Measurements from ENCODE around the gene PYDC1. TPM values are rescaled to one million over a fixed set of nuclear protein-coding genes. Genes with fewer than 3 reads are reported as not detected.

PYDC1 gene
- polyA plus RNA-seq, 3 donors, result not detected

DNA sequence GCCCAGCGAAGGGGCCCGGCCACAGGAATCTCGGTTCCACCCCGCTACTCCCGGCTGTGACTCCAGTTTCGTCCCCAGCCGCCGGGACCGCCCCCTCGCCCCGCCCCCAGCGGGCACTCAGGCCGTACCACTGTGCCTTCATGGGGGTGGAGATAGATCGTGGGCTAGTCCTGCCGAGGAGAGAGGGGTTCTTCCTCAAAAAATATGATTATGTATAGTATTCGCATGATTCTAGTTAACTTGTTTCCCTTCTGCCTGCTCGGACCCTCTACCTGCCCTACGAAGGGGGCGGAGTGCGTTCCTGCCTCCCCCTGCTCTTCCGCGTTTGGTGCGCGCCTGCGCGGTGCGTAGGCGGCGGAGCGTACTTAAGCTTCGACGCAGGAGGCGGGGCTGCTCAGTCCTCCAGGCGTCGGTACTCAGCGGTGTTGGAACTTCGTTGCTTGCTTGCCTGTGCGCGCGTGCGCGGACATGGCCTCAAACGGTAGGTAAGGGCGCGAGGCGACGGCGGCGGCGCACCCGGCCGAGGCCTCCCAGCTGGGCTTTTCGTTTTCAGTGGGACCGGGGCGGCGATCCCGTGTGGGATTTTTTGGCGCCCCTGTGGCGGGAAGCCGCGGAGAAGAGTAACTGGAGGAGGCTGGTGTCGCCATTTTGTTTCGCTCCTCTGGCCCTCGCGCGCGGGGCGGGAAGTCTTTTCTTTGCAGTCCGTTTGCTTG, 37.0 kb downstream of the PYDC1 start, which contains the start of gene FUS:
FUS (plus strand) TSS at position 393 of the 713 bp plus-strand sequence; CDS start at position 469, 76 bp downstream.
- Mint-ChIP-seq H3K27me3 (ENCODE audit: low read depth in 3 of 3) (peaks cover 2 to 6% (median 4%) of the 10 kb centered on the region in 3 donors), H3K27ac (peak within 1 kb of the TSS; percentile 97 to 100 (median 99)), H3K36me3 (peaks cover 28 to 29% of the 10 kb centered on the region in 2 donors), H3K4me1 (peaks cover 49% of the 10 kb centered on the region), H3K9me3 (peaks cover 0 to 3% (median 0%) of the 10 kb centered on the region in 7 donors), H3K4me3 (peak within 1 kb of the TSS; percentile 93 to 94)
- Histone ChIP-seq H3K9ac (ENCODE audit: insufficient read depth, low read length, poor library complexity, severe bottlenecking) (peak within 1 kb of the TSS; percentile 89), H3K9me3 (replicated peaks in 1 of 2; ENCODE audit: control insufficient read depth in 1 of 2, insufficient read depth in 1 of 2, low read length in 2 of 2) (no peaks in the 10 kb centered on the region), H3K4me2 (replicated peaks; ENCODE audit: extremely low read depth, low read length, poor library complexity, severe bottlenecking) (peak within 1 kb of the TSS; percentile 99), H3K36me3 (replicated peaks in 1 of 2; ENCODE audit: control insufficient read depth in 1 of 2, insufficient read depth in 2 of 2, low read length in 2 of 2) (peaks cover 26 to 28% of the 10 kb centered on the region in 2 donors), H3K79me2 (ENCODE audit: insufficient read depth, low read length) (peaks cover 61% of the 10 kb centered on the region), H3K27me3 (ENCODE audit: control insufficient read depth in 2 of 2, insufficient read depth in 2 of 2, low read length in 2 of 2) (no peaks in the 10 kb centered on the region), H3K4me1 (ENCODE audit: control insufficient read depth in 1 of 2, insufficient read depth in 2 of 2, low read length in 2 of 2) (peaks cover 36 to 46% of the 10 kb centered on the region in 2 donors), H4K20me1 (ENCODE audit: insufficient read depth, low read length) (peaks cover 49% of the 10 kb centered on the region), H3K27ac (ENCODE audit: low read depth in 1 of 2, low read length in 2 of 2) (peak within 1 kb of the TSS; percentile 88 to 95), H2AFZ (ENCODE audit: insufficient read depth, low read depth, low read length, poor library complexity, severe bottlenecking) (peak within 1 kb of the TSS; percentile 94), H3K4me3 (replicated peaks in 1 of 3; ENCODE audit: low read depth in 2 of 3, low read length in 3 of 3) (peak within 1 kb of the TSS; percentile 71 to 98 (median 95))
- intact Hi-C loops (cut with micrococcal nuclease), result loop anchor here (2.0 to 10.0 kb wide), 3 partner anchors 67 to 265 kb away; partner anchors contain the start of genes ITGAX (in 1 of the 2) and ZNF843 (in 1 of the 2)
- TF ChIP-seq, protein P1, sequence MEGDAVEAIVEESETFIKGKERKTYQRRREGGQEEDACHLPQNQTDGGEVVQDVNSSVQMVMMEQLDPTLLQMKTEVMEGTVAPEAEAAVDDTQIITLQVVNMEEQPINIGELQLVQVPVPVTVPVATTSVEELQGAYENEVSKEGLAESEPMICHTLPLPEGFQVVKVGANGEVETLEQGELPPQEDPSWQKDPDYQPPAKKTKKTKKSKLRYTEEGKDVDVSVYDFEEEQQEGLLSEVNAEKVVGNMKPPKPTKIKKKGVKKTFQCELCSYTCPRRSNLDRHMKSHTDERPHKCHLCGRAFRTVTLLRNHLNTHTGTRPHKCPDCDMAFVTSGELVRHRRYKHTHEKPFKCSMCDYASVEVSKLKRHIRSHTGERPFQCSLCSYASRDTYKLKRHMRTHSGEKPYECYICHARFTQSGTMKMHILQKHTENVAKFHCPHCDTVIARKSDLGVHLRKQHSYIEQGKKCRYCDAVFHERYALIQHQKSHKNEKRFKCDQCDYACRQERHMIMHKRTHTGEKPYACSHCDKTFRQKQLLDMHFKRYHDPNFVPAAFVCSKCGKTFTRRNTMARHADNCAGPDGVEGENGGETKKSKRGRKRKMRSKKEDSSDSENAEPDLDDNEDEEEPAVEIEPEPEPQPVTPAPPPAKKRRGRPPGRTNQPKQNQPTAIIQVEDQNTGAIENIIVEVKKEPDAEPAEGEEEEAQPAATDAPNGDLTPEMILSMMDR (IDR thresholded peaks at IDR 0.05), result no peak
- WGBS (ENCODE audit: insufficient coverage), result under 1% methylated on average over 65 of the region's 69 CpGs
- peak; percentile 91 to 96 (median 94) for DNase-seq

DNA sequence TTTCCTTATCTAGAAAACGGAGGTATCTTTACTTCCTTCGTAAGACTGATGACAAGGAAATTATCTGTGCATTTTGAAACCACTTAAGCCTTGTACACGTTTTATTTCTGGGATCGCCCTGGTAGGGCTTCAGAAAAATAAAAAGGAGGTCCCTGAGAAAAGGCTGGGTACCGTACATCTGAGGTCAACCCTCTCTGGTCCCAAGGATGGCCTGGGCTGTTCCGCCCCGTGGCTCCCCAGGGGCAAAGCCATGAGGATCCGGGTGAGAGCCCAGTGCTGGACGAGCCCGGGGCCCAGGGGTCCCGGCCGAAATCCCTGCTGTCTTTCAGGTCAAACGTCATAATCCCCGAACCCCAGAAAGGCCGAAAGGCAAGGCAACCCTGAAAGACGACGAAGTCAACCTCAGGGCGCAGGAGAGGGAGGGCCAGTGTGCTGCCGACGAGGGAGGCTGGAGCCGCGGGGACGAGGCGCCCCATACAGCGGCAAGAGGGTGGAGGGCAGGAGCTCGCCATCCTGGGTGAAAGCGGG, 37.7 kb downstream of the PYDC1 start:
- peak overlapping the region; percentile 97 to 100 (median 99) for H3K27ac Mint-ChIP-seq
- peak overlapping the region; percentile 89 for H3K9ac ChIP-seq (ENCODE audit: insufficient read depth, low read length, poor library complexity, severe bottlenecking)
- peaks cover 22 to 23% of the 10 kb centered on the region in 2 donors for H3K36me3 Mint-ChIP-seq
- H4K20me1 ChIP-seq (ENCODE audit: insufficient read depth, low read length), result peaks cover 43% of the 10 kb centered on the region
- H3K36me3 ChIP-seq (replicated peaks in 1 of 2; ENCODE audit: control insufficient read depth in 1 of 2, insufficient read depth in 2 of 2, low read length in 2 of 2), result peaks cover 21 to 22% of the 10 kb centered on the region in 2 donors
- H3K4me1 Mint-ChIP-seq, result peaks cover 45% of the 10 kb centered on the region
- no peaks in the 10 kb centered on the region for H3K9me3 ChIP-seq (replicated peaks in 1 of 2; ENCODE audit: control insufficient read depth in 1 of 2, insufficient read depth in 1 of 2, low read length in 2 of 2)
- H3K27ac ChIP-seq (ENCODE audit: low read depth in 1 of 2, low read length in 2 of 2), result peak overlapping the region; percentile 88 to 95
- peak overlapping the region; percentile 94 for H2AFZ ChIP-seq (ENCODE audit: insufficient read depth, low read depth, low read length, poor library complexity, severe bottlenecking)
- no peak for DNase-seq
- peak overlapping the region; percentile 89 to 93 for H3K4me3 Mint-ChIP-seq
- peak overlapping the region; percentile 99 for H3K4me2 ChIP-seq (replicated peaks; ENCODE audit: extremely low read depth, low read length, poor library complexity, severe bottlenecking)
- no peaks in the 10 kb centered on the region for H3K27me3 ChIP-seq (ENCODE audit: control insufficient read depth in 2 of 2, insufficient read depth in 2 of 2, low read length in 2 of 2)
- peaks cover 34 to 42% of the 10 kb centered on the region in 2 donors for H3K4me1 ChIP-seq (ENCODE audit: control insufficient read depth in 1 of 2, insufficient read depth in 2 of 2, low read length in 2 of 2)
- peaks cover 2 to 6% (median 5%) of the 10 kb centered on the region in 3 donors for H3K27me3 Mint-ChIP-seq (ENCODE audit: low read depth in 3 of 3)
- H3K9me3 Mint-ChIP-seq, result peaks cover 0 to 3% (median 0%) of the 10 kb centered on the region in 7 donors
- intact Hi-C loops (cut with micrococcal nuclease), result loop anchor here in 1 of 2 donors (10.0 kb wide), 1 partner anchor 266 kb away; the partner anchor contains the start of gene ZNF843
- WGBS (ENCODE audit: insufficient coverage), result under 1% methylated on average over 25 of the region's 27 CpGs
- TF ChIP-seq, protein P1 (IDR thresholded peaks at IDR 0.05), result no peak
- H3K4me3 ChIP-seq (replicated peaks in 1 of 3; ENCODE audit: low read depth in 2 of 3, low read length in 3 of 3), result peak overlapping the region; percentile 71 to 98 (median 95)
- H3K79me2 ChIP-seq (ENCODE audit: insufficient read depth, low read length), result peaks cover 54% of the 10 kb centered on the region
